HCT116 (cell line): ENCODE results near the gene TEX22.

Experiments used
- EGR1 ChIP-seq: IDR thresholded peaks from 2 replicates; pipeline ENCODE4 v1.6.1; 2012; ENCODE audit warnings: low read depth
- ELF1 ChIP-seq: IDR thresholded peaks from 2 replicates; pipeline ENCODE4 v1.6.1; 2012; ENCODE audit warnings: low read depth, borderline replicate concordance
- EZH2 ChIP-seq: fragments of 200-600 bp; sonication (generic); IDR thresholded peaks from 2 replicates; pipeline ENCODE4 v1.6.1; 2017; ENCODE audit warnings: antibody characterized with exemption, mixed run types
- POLR2A ChIP-seq: IDR thresholded peaks from 2 replicates; pipeline ENCODE4 v1.7.0; 2011; ENCODE audit warnings: borderline replicate concordance; ENCODE audit not compliant: insufficient read depth, insufficient read length; ENCODE audit errors: extremely low read depth
- POLR2AphosphoS5 ChIP-seq: IDR thresholded peaks from 2 replicates; pipeline ENCODE4 v1.6.1; 2011; ENCODE audit warnings: mild to moderate bottlenecking, low read depth, low read length, moderate library complexity
- SIN3A ChIP-seq: IDR thresholded peaks from 2 replicates; pipeline ENCODE4 v1.6.1; 2012; ENCODE audit warnings: low read depth
- ZFX ChIP-seq: fragments of 450-650 bp; IDR thresholded peaks from 2 replicates; pipeline ENCODE4 v1.6.1; 2017
- ZNF274 ChIP-seq: fragments of 200-500 bp; sonication (Bioruptor generic); IDR thresholded peaks from 2 replicates; pipeline ENCODE4 v1.6.1; 2014; ENCODE audit warnings: mild to moderate bottlenecking, low read depth, low read length, inconsistent platforms
- TF ChIP-seq, protein P1 (sequence below), 3 experiments: fragments of 200-600 bp in 1 of 3; sonication (generic) in 1 of 3; IDR thresholded peaks in 2 of 3; conservative IDR thresholded peaks in 1 of 3; 2 replicates each; pipeline ENCODE4 v1.5.1; 2012 to 2017; ENCODE audit warnings: low read depth in 2 of 3, low read length in 2 of 3, antibody characterized with exemption in 1 of 3, borderline replicate concordance in 1 of 3, control low read depth in 1 of 3, mild to moderate bottlenecking in 1 of 3, mixed read lengths in 1 of 3, mixed run types in 1 of 3, moderate library complexity in 1 of 3; ENCODE audit not compliant: insufficient read depth in 1 of 3
- TF ChIP-seq, protein P2 (sequence below): IDR thresholded peaks from 2 replicates; pipeline ENCODE4 v1.6.1; 2012
- TF ChIP-seq, protein P3 (sequence below): IDR thresholded peaks from 2 replicates; pipeline ENCODE4 v1.6.1; 2012; ENCODE audit warnings: low read depth
- TF ChIP-seq, protein P4 (sequence below): IDR thresholded peaks from 2 replicates; pipeline ENCODE4 v1.6.1; 2012

DNA sequence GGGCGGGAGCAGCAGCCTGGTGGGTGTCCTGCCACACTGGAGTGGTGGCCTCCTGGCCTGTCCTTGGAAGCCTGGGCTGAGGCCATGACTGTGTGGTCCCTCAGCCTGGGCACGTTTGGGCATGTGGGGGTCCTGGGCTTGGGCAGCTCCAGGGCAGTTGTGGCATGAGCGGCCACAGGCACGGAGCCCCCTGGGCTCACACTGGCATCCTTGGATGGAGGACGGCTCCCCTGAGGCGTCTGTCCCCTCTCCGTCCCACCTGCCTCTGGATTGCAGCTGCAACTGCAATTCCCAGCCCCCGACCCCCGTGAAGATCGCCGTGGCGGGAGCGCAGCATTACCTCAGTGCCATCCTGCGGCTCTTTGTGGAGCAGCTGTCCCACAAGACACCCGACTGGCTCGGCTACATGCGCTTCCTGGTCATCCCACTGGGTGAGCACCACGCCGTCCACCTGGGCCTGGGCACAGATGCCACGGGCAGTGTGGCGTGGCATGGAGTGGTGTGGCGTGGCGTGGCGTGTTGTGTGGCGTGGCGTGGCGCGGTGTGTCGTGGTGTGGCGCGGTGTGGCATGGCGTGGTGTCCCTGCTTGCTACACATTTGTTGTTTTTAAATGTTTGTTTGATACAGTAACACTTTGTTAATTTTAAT lies 15.1 kb upstream of the TEX22 start:
- TF ChIP-seq, protein P1, sequence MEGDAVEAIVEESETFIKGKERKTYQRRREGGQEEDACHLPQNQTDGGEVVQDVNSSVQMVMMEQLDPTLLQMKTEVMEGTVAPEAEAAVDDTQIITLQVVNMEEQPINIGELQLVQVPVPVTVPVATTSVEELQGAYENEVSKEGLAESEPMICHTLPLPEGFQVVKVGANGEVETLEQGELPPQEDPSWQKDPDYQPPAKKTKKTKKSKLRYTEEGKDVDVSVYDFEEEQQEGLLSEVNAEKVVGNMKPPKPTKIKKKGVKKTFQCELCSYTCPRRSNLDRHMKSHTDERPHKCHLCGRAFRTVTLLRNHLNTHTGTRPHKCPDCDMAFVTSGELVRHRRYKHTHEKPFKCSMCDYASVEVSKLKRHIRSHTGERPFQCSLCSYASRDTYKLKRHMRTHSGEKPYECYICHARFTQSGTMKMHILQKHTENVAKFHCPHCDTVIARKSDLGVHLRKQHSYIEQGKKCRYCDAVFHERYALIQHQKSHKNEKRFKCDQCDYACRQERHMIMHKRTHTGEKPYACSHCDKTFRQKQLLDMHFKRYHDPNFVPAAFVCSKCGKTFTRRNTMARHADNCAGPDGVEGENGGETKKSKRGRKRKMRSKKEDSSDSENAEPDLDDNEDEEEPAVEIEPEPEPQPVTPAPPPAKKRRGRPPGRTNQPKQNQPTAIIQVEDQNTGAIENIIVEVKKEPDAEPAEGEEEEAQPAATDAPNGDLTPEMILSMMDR (IDR thresholded peaks at IDR 0.05 in 2 of 3, conservative IDR thresholded peaks at IDR 0.05 in 1 of 3; ENCODE audit: borderline replicate concordance in 1 of 3, insufficient read depth in 1 of 3, low read depth in 2 of 3, low read length in 2 of 3), result no peak
- TF ChIP-seq POLR2AphosphoS5, result no peak
- no peak for TF ChIP-seq EZH2
- TF ChIP-seq, protein P2, sequence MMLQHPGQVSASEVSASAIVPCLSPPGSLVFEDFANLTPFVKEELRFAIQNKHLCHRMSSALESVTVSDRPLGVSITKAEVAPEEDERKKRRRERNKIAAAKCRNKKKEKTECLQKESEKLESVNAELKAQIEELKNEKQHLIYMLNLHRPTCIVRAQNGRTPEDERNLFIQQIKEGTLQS, result no peak
- no peak for TF ChIP-seq EGR1
- TF ChIP-seq POLR2A, result no peak
- TF ChIP-seq, protein P3, sequence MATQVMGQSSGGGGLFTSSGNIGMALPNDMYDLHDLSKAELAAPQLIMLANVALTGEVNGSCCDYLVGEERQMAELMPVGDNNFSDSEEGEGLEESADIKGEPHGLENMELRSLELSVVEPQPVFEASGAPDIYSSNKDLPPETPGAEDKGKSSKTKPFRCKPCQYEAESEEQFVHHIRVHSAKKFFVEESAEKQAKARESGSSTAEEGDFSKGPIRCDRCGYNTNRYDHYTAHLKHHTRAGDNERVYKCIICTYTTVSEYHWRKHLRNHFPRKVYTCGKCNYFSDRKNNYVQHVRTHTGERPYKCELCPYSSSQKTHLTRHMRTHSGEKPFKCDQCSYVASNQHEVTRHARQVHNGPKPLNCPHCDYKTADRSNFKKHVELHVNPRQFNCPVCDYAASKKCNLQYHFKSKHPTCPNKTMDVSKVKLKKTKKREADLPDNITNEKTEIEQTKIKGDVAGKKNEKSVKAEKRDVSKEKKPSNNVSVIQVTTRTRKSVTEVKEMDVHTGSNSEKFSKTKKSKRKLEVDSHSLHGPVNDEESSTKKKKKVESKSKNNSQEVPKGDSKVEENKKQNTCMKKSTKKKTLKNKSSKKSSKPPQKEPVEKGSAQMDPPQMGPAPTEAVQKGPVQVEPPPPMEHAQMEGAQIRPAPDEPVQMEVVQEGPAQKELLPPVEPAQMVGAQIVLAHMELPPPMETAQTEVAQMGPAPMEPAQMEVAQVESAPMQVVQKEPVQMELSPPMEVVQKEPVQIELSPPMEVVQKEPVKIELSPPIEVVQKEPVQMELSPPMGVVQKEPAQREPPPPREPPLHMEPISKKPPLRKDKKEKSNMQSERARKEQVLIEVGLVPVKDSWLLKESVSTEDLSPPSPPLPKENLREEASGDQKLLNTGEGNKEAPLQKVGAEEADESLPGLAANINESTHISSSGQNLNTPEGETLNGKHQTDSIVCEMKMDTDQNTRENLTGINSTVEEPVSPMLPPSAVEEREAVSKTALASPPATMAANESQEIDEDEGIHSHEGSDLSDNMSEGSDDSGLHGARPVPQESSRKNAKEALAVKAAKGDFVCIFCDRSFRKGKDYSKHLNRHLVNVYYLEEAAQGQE, result no peak
- no peak for TF ChIP-seq ELF1
- TF ChIP-seq, protein P4, sequence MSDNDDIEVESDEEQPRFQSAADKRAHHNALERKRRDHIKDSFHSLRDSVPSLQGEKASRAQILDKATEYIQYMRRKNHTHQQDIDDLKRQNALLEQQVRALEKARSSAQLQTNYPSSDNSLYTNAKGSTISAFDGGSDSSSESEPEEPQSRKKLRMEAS, result no peak
- TF ChIP-seq ZNF274, result no peak
- no peak for TF ChIP-seq SIN3A
- TF ChIP-seq ZFX, result no peak
